Immature natural killer cell (primary cell): Measurements from ENCODE around the gene HMGCLL1. TPM values are rescaled to one million over a fixed set of nuclear protein-coding genes. Genes with fewer than 3 reads are reported as not detected.

Experiments used
- DNase-seq, 3 donors: peaks; one replicate each; pipeline ENCODE4 v3.0.0; 2022; ENCODE audit warnings: mixed read lengths in 1 of 3
- H3K27ac Mint-ChIP-seq, 6 donors: one replicate each; pipeline ENCODE4 v1.8.0; 2020; ENCODE audit warnings: mixed read lengths in 6 of 6, mild to moderate bottlenecking in 5 of 6, inconsistent platforms in 4 of 6, moderate library complexity in 3 of 6
- H3K27me3 Mint-ChIP-seq, 3 donors: one replicate each; pipeline ENCODE4 v1.8.0; 2020 to 2021; ENCODE audit warnings: low read depth in 3 of 3, mild to moderate bottlenecking in 3 of 3, mixed read lengths in 3 of 3, moderate library complexity in 3 of 3, inconsistent platforms in 1 of 3
- H3K36me3 Mint-ChIP-seq, 3 donors: one replicate each; pipeline ENCODE4 v1.8.0; 2020; ENCODE audit warnings: mixed read lengths in 3 of 3, inconsistent platforms in 2 of 3, mild to moderate bottlenecking in 2 of 3
- H3K4me1 Mint-ChIP-seq, 2 donors: one replicate each; pipeline ENCODE4 v1.8.0; 2020; ENCODE audit warnings: inconsistent platforms in 2 of 2, mild to moderate bottlenecking in 2 of 2, mixed read lengths in 2 of 2, moderate library complexity in 1 of 2
- H3K4me3 Mint-ChIP-seq, 5 donors: one replicate each; pipeline ENCODE4 v1.8.0; 2020; ENCODE audit warnings: mild to moderate bottlenecking in 5 of 5, mixed read lengths in 5 of 5, inconsistent platforms in 3 of 5, moderate library complexity in 3 of 5
- H3K9me3 Mint-ChIP-seq, 6 donors: one replicate each; pipeline ENCODE4 v1.8.0; 2020; ENCODE audit warnings: mild to moderate bottlenecking in 6 of 6, mixed read lengths in 6 of 6, inconsistent platforms in 4 of 6, moderate library complexity in 3 of 6
- polyA plus RNA-seq, 3 donors: library from polyadenylated mRNA; unstranded; fragments of 300-500 nt; fragmentation: Illumina TruSeq; gene quantifications; one replicate each; pipeline ENCODE4 v1.2.3, GENCODE V29; 2021

The HMGCLL1 gene
- polyA plus RNA-seq, 3 donors from 2014 or later: not detected

GRCh38 chr6:55566036-55566710 lies 12.8 kb downstream of the HMGCLL1 start:
- Mint-ChIP-seq H3K27me3 (no peaks in the 10 kb centered on the region), H3K36me3 (no peaks in the 10 kb centered on the region), H3K27ac (no peak overlapping the region), H3K4me1 (no peaks in the 10 kb centered on the region), H3K4me3 (no peak overlapping the region), H3K9me3 (peaks cover 4 to 37% (median 10%) of the 10 kb centered on the region in 6 donors)
- DNase-seq: no peak

- no peak for DNase-seq
- no peaks in the 10 kb centered on the region for H3K4me1 Mint-ChIP-seq
- peaks cover 0 to 2% (median 0%) of the 10 kb centered on the region in 3 donors for H3K27me3 Mint-ChIP-seq
- H3K9me3 Mint-ChIP-seq: peaks cover 0 to 22% (median 6%) of the 10 kb centered on the region in 6 donors
- no peak overlapping the region for H3K4me3 Mint-ChIP-seq
- no peak overlapping the region for H3K27ac Mint-ChIP-seq
- no peaks in the 10 kb centered on the region for H3K36me3 Mint-ChIP-seq
Observed at GRCh38 chr6:55562318-55562717, 16.7 kb downstream of the HMGCLL1 start.

- Mint-ChIP-seq H3K4me3 (no peak overlapping the region), H3K36me3 (no peaks in the 10 kb centered on the region), H3K27me3 (peaks cover 0 to 2% (median 0%) of the 10 kb centered on the region in 3 donors), H3K27ac (no peak overlapping the region), H3K9me3 (peaks cover 0 to 17% (median 5%) of the 10 kb centered on the region in 6 donors), H3K4me1 (no peaks in the 10 kb centered on the region)
- DNase-seq: no peak
Observed at GRCh38 chr6:55560290-55560885, 18.6 kb downstream of the HMGCLL1 start.

- H3K27me3 Mint-ChIP-seq: peaks cover 0 to 2% (median 0%) of the 10 kb centered on the region in 3 donors
- DNase-seq: no peak
- H3K36me3 Mint-ChIP-seq: no peaks in the 10 kb centered on the region
- H3K4me1 Mint-ChIP-seq: no peaks in the 10 kb centered on the region
- H3K4me3 Mint-ChIP-seq: no peak overlapping the region
- H3K9me3 Mint-ChIP-seq: peaks cover 0 to 7% (median 3%) of the 10 kb centered on the region in 6 donors
- H3K27ac Mint-ChIP-seq: no peak overlapping the region
Observed at GRCh38 chr6:55557146-55557545, 21.8 kb downstream of the HMGCLL1 start.

- Mint-ChIP-seq H3K27me3 (no peaks in the 10 kb centered on the region), H3K4me1 (no peaks in the 10 kb centered on the region), H3K4me3 (no peak overlapping the region), H3K9me3 (peaks cover 2 to 15% (median 6%) of the 10 kb centered on the region in 6 donors), H3K27ac (no peak overlapping the region), H3K36me3 (no peaks in the 10 kb centered on the region)
- DNase-seq: no peak
Observed at GRCh38 chr6:55545791-55546190, 33.2 kb downstream of the HMGCLL1 start.

- Mint-ChIP-seq H3K9me3 (peaks cover 0 to 11% (median 5%) of the 10 kb centered on the region in 6 donors), H3K27ac (no peak overlapping the region), H3K4me3 (no peak overlapping the region), H3K27me3 (peaks cover 0 to 1% (median 0%) of the 10 kb centered on the region in 3 donors), H3K36me3 (no peaks in the 10 kb centered on the region), H3K4me1 (no peaks in the 10 kb centered on the region)
- no peak for DNase-seq
Observed at GRCh38 chr6:55543633-55544309, 35.2 kb downstream of the HMGCLL1 start.

- Mint-ChIP-seq H3K27me3 (peaks cover 0 to 1% (median 0%) of the 10 kb centered on the region in 3 donors), H3K36me3 (no peaks in the 10 kb centered on the region), H3K9me3 (peaks cover 0 to 24% (median 3%) of the 10 kb centered on the region in 6 donors), H3K4me3 (no peak overlapping the region), H3K4me1 (no peaks in the 10 kb centered on the region), H3K27ac (no peak overlapping the region)
- no peak for DNase-seq
Observed at GRCh38 chr6:55541024-55541423, 38.0 kb downstream of the HMGCLL1 start.

GRCh38 chr6:55536391-55536956 lies 42.5 kb downstream of the HMGCLL1 start:
- DNase-seq: no peak
- H3K27ac Mint-ChIP-seq: no peak overlapping the region
- peaks cover 0 to 1% (median 0%) of the 10 kb centered on the region in 3 donors for H3K27me3 Mint-ChIP-seq
- H3K36me3 Mint-ChIP-seq: peaks cover 0 to 4% (median 0%) of the 10 kb centered on the region in 3 donors
- peaks cover 0 to 23% (median 4%) of the 10 kb centered on the region in 6 donors for H3K9me3 Mint-ChIP-seq
- no peaks in the 10 kb centered on the region for H3K4me1 Mint-ChIP-seq
- H3K4me3 Mint-ChIP-seq: no peak overlapping the region

- Mint-ChIP-seq H3K27me3 (no peaks in the 10 kb centered on the region), H3K27ac (no peak overlapping the region), H3K9me3 (peaks cover 2 to 20% (median 5%) of the 10 kb centered on the region in 6 donors), H3K4me1 (no peaks in the 10 kb centered on the region), H3K36me3 (peaks cover 0 to 4% (median 0%) of the 10 kb centered on the region in 3 donors), H3K4me3 (no peak overlapping the region)
- no peak for DNase-seq
Observed at GRCh38 chr6:55531496-55531895, 47.5 kb downstream of the HMGCLL1 start.

- H3K4me3 Mint-ChIP-seq: no peak overlapping the region
- peaks cover 0 to 4% (median 0%) of the 10 kb centered on the region in 3 donors for H3K36me3 Mint-ChIP-seq
- H3K4me1 Mint-ChIP-seq: no peaks in the 10 kb centered on the region
- H3K27ac Mint-ChIP-seq: no peak overlapping the region
- no peak for DNase-seq
- H3K27me3 Mint-ChIP-seq: no peaks in the 10 kb centered on the region
- peaks cover 2 to 20% (median 4%) of the 10 kb centered on the region in 6 donors for H3K9me3 Mint-ChIP-seq
Observed at GRCh38 chr6:55530931-55531330, 48.1 kb downstream of the HMGCLL1 start.

- H3K27me3 Mint-ChIP-seq: no peaks in the 10 kb centered on the region
- H3K36me3 Mint-ChIP-seq: no peaks in the 10 kb centered on the region
- no peak for DNase-seq
- no peaks in the 10 kb centered on the region for H3K4me1 Mint-ChIP-seq
- H3K9me3 Mint-ChIP-seq: peaks cover 3 to 22% (median 7%) of the 10 kb centered on the region in 6 donors
- no peak overlapping the region for H3K27ac Mint-ChIP-seq
- H3K4me3 Mint-ChIP-seq: no peak overlapping the region
Observed at GRCh38 chr6:55528624-55529023, 50.4 kb downstream of the HMGCLL1 start.

GRCh38 chr6:55524441-55524840 lies 54.6 kb downstream of the HMGCLL1 start:
- peaks cover 0 to 2% (median 0%) of the 10 kb centered on the region in 3 donors for H3K27me3 Mint-ChIP-seq
- H3K4me1 Mint-ChIP-seq: no peaks in the 10 kb centered on the region
- no peak overlapping the region for H3K4me3 Mint-ChIP-seq
- no peaks in the 10 kb centered on the region for H3K36me3 Mint-ChIP-seq
- no peak for DNase-seq
- H3K27ac Mint-ChIP-seq: no peak overlapping the region
- peaks cover 1 to 18% (median 5%) of the 10 kb centered on the region in 6 donors for H3K9me3 Mint-ChIP-seq

- Mint-ChIP-seq H3K27me3 (peaks cover 0 to 2% (median 0%) of the 10 kb centered on the region in 3 donors), H3K4me1 (no peaks in the 10 kb centered on the region), H3K27ac (no peak overlapping the region), H3K4me3 (no peak overlapping the region), H3K36me3 (no peaks in the 10 kb centered on the region), H3K9me3 (peaks cover 0 to 14% (median 5%) of the 10 kb centered on the region in 6 donors)
- no peak for DNase-seq
Observed at GRCh38 chr6:55518529-55519060, 60.4 kb downstream of the HMGCLL1 start.
